H1 (cell line): Measurements from ENCODE around the gene BTNL2. TPM values are rescaled to one million over a fixed set of nuclear protein-coding genes. Genes with fewer than 3 reads are reported as not detected.

Experiments used
- CHD7 ChIP-seq: fragments of 300-600 bp; sonication (generic); IDR thresholded peaks from 2 replicates; pipeline ENCODE4 v1.7.1; 2012; ENCODE audit warnings: low read length, moderate library complexity, mild to moderate bottlenecking, inconsistent platforms; ENCODE audit not compliant: insufficient replicate concordance
- CTBP2 ChIP-seq: IDR thresholded peaks from 2 replicates; pipeline ENCODE4 v1.7.0; 2011; ENCODE audit warnings: borderline replicate concordance, mild to moderate bottlenecking, moderate library complexity, mixed read lengths, low read length; ENCODE audit not compliant: insufficient read depth, insufficient read length
- KDM1A ChIP-seq: fragments of 200-600, 300-600 bp; sonication (generic); IDR thresholded peaks from 2 replicates; pipeline ENCODE4 v1.7.1; 2016; ENCODE audit warnings: mild to moderate bottlenecking, low read length, borderline replicate concordance
- MAX ChIP-seq: IDR thresholded peaks from 2 replicates; pipeline ENCODE4 v1.6.1; 2012; ENCODE audit warnings: inconsistent platforms
- RAD21 ChIP-seq, 2 experiments: IDR thresholded peaks in 1 of 2; conservative IDR thresholded peaks in 1 of 2; 2 replicates each; pipeline ENCODE4 v1.6.1; 2011; ENCODE audit warnings: low read depth in 2 of 2, low read length in 2 of 2, improper control_type of control experiment in 1 of 2, inconsistent platforms in 1 of 2, mild to moderate bottlenecking in 1 of 2, moderate library complexity in 1 of 2
- RBBP5 ChIP-seq: IDR thresholded peaks from 2 replicates; pipeline ENCODE4 v1.7.1; 2012; ENCODE audit warnings: low read depth, mild to moderate bottlenecking, inconsistent platforms, low read length, moderate library complexity, borderline replicate concordance
- RFX5 ChIP-seq: IDR thresholded peaks from 2 replicates; pipeline ENCODE4 v1.6.1; 2011; ENCODE audit warnings: low read depth, low read length, improper control_type of control experiment, borderline replicate concordance
- SIN3A ChIP-seq, 2 experiments: IDR thresholded peaks in 1 of 2; conservative IDR thresholded peaks in 1 of 2; 2 replicates each; pipeline ENCODE4 v1.6.1; 2011 to 2012; ENCODE audit warnings: low read length in 2 of 2, improper control_type of control experiment in 1 of 2, low read depth in 1 of 2, mild to moderate bottlenecking in 1 of 2
- polyA plus RNA-seq, 7 experiments: library from polyadenylated mRNA; depleted of rRNA in 3 of 7; stranded (reverse) in 5 of 7; unstranded in 2 of 7; fragments of >200 nt in 5 of 7; fragments of 200-250 nt in 2 of 7; gene quantifications; 1 replicate in 5 of 7; 2 replicates in 1 of 7; 4 replicates in 1 of 7; pipeline versions ENCODE4 v1.2.1 to v1.2.3, GENCODE V29; 2011 to 2013; ENCODE audit warnings: missing spikeins in 2 of 7, mixed read lengths in 2 of 7
- total RNA-seq: library from RNA; stranded (reverse); fragmentation: NEBNext Ultra II Directional; extraction: Animal tissue kit (Norgen Biotek cat#: 25700); gene quantifications from 2 replicates; pipeline ENCODE4 v1.2.1, GENCODE V29; 2021

Gene BTNL2
- total and polyA plus RNA-seq, 2 of the 8 experiments (the other 6 are each of a cell fraction or from before 2014, with no cell fraction given): not detected

- TF ChIP-seq KDM1A (no peak), RAD21 (IDR thresholded peaks at IDR 0.05 in 1 of 2, conservative IDR thresholded peaks at IDR 0.05 in 1 of 2; ENCODE audit: low read depth in 2 of 2, low read length in 2 of 2) (peak; percentile 91 to 94), RBBP5 (no peak), CHD7 (no peak), SIN3A (conservative IDR thresholded peaks at IDR 0.05 in 1 of 2, IDR thresholded peaks at IDR 0.05 in 1 of 2; ENCODE audit: low read depth in 1 of 2, low read length in 2 of 2) (no peak), RFX5 (peak; percentile 53; the same call in 1 of the 2 replicates), CTBP2 (no peak), MAX (peak; percentile 57; the same call in 1 of the 2 replicates)
These were observed 6.6 kb upstream of the BTNL2 start (continued) for GRCh38 chr6:32413427-32414047.
